Inflammatory macrophage treated with lipopolysaccharide for 1 hour (primary cell): ENCODE measurements around the gene FMN2.
"Not testable (repeated sequence)": the region's sequence is repeated elsewhere in the genome, so short reads cannot be mapped to it uniquely, and the experiment has no call there.

Source experiments
- DNase-seq, 2 donors: peaks; one replicate each; pipeline ENCODE4 v3.0.0-alpha.2; 2020 to 2022

The FMN2 gene

GRCh38 chr1:240320659-240321058, 229.0 kb downstream of the FMN2 start:
- DNase-seq = no peak

- DNase-seq = no peak
Measured at GRCh38 chr1:240322943-240323342, 231.3 kb downstream of the FMN2 start.

- not testable (repeated sequence) for DNase-seq
Measured at GRCh38 chr1:240328382-240328781, 236.7 kb downstream of the FMN2 start.

GRCh38 chr1:240329443-240329842, 237.8 kb downstream of the FMN2 start:
- no peak for DNase-seq

GRCh38 chr1:240332672-240333071, 241.0 kb downstream of the FMN2 start:
- DNase-seq = no peak

- no peak for DNase-seq
Measured at GRCh38 chr1:240337781-240338180, 246.1 kb downstream of the FMN2 start.

GRCh38 chr1:240338837-240339236, 247.2 kb downstream of the FMN2 start:
- DNase-seq = no peak

- DNase-seq = no peak
Measured at GRCh38 chr1:240341365-240342250, 249.9 kb downstream of the FMN2 start.

GRCh38 chr1:240342251-240342625, 250.6 kb downstream of the FMN2 start:
- DNase-seq = no peak

- DNase-seq = no peak
Measured at GRCh38 chr1:240343045-240343444, 251.4 kb downstream of the FMN2 start.

- no peak for DNase-seq
Measured at GRCh38 chr1:240343966-240344365, 252.3 kb downstream of the FMN2 start.

- no peak for DNase-seq
Measured at GRCh38 chr1:240344918-240345317, 253.2 kb downstream of the FMN2 start.

GRCh38 chr1:240349695-240350094, 258.0 kb downstream of the FMN2 start:
- no peak for DNase-seq

- DNase-seq = no peak
Measured at GRCh38 chr1:240350910-240351331, 259.2 kb downstream of the FMN2 start.

- DNase-seq = no peak
Measured at GRCh38 chr1:240351690-240352089, 260.0 kb downstream of the FMN2 start.

- peak in 1 of 2 donors; percentile 1 for DNase-seq
Measured at GRCh38 chr1:240352769-240353168, 261.1 kb downstream of the FMN2 start.

GRCh38 chr1:240356568-240356967, 264.9 kb downstream of the FMN2 start:
- DNase-seq = no peak

- DNase-seq = no peak
Measured at GRCh38 chr1:240362046-240362445, 270.4 kb downstream of the FMN2 start.

- DNase-seq = no peak
Measured at GRCh38 chr1:240362826-240363225, 271.1 kb downstream of the FMN2 start.

- DNase-seq = no peak
Measured at GRCh38 chr1:240363315-240363714, 271.6 kb downstream of the FMN2 start.

GRCh38 chr1:240363914-240364313, 272.2 kb downstream of the FMN2 start:
- no peak for DNase-seq

GRCh38 chr1:240366636-240367035, 275.0 kb downstream of the FMN2 start:
- DNase-seq = no peak

GRCh38 chr1:240385551-240385950, 293.9 kb downstream of the FMN2 start:
- DNase-seq = no peak

- DNase-seq = no peak
Measured at GRCh38 chr1:240385985-240386978, 294.6 kb downstream of the FMN2 start.
